ENCODE results near the gene ENPP7. TPM values are rescaled to one million over a fixed set of nuclear protein-coding genes. Genes with fewer than 3 reads are reported as not detected.

Gene ENPP7
- total and polyA plus RNA-seq, 7 experiments from 2014 or later, result 0.12 TPM; not detected in 6

- peaks cover 0 to 4% of the 10 kb centered on the region in 2 donors for H3K4me1 ChIP-seq (ENCODE audit: control insufficient read depth in 2 of 2, insufficient read depth in 2 of 2, low read length in 2 of 2)
- ChIA-PET POLR2A (no interaction called here), CTCF (no interaction called here)
- DNase-seq, result no peak
- H3K36me3 ChIP-seq (ENCODE audit: control insufficient read depth in 2 of 3, insufficient read depth in 3 of 3, low read length in 3 of 3), result no peaks in the 10 kb centered on the region
- H3K9me3 ChIP-seq (ENCODE audit: control insufficient read depth in 2 of 3, low read length in 3 of 3), result no peaks in the 10 kb centered on the region
- no peak overlapping the region for H3K27ac Mint-ChIP-seq
- no peak overlapping the region for H3K4me3 Mint-ChIP-seq
- peaks cover 0 to 10% (median 0%) of the 10 kb centered on the region in 5 donors for H3K27me3 Mint-ChIP-seq
- no peak overlapping the region for H3K27ac ChIP-seq (ENCODE audit: low read depth, low read length)
- H3K4me3 ChIP-seq (ENCODE audit: low read length), result no peak overlapping the region
- peaks cover 0 to 3% (median 0%) of the 10 kb centered on the region in 5 donors for H3K36me3 Mint-ChIP-seq
- intact Hi-C loops (cut with micrococcal nuclease), result no loop called here
- peaks cover 0 to 1% (median 0%) of the 10 kb centered on the region in 7 donors for H3K4me1 Mint-ChIP-seq
- peaks cover 0 to 5% (median 0%) of the 10 kb centered on the region in 11 donors for H3K9me3 Mint-ChIP-seq
- no peaks in the 10 kb centered on the region for H3K27me3 ChIP-seq (ENCODE audit: control insufficient read depth in 2 of 2, insufficient read depth in 2 of 2, low read length in 2 of 2)
- ATAC-seq, result no peak
Observed at GRCh38 chr17:79711715-79712305, 18.9 kb upstream of the ENPP7 start.

GRCh38 chr17:79713391-79713790, 17.4 kb upstream of the ENPP7 start:
- intact Hi-C loops (cut with micrococcal nuclease), result no loop called here

DNA sequence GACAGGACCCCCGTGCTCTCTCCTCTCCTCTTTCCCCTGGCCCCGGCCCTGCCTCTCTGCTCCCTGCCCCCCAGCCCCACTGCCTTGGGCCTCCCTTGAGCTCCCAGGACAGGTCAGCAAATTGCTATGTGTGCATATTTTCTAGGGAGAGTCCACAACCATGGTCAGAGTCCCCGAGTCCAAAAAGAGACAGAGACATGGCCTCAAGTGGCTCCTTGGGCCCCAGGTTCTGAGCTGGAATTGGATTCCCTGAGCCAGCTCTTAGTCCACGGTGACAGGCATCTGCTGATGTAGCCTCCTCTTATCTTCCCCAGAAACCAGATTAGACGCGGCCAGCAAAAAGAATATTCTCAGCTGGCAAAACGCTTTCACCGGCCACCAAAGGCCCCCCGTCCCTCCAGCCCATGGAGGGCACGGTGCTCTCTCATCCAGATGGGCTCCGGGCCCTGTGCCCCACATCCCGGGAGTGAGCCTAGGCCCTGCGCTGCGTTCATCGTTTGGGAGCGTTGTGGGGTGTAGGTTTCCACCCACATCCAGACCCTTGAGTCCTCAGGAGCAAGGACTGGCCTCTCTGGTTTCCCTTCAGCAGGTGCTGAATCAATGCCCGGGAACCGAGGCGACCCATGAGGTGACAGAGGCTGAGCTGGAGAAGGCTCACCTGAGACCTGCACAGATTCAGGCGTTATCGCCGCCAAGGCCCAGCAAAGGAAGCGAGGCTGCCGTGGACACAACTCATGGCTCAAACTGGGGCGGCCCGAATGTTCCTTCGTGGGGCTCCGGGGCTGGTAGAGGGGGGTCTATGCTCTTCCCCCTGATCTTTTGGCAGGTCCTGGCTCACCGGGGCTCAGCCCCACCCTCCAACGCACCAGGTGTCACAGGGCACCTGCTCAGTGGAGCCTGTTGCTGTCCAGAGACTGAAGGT, 16.3 kb upstream of the ENPP7 start:
- Histone ChIP-seq H3K4me3 (ENCODE audit: low read length) (no peak overlapping the region), H3K36me3 (ENCODE audit: control insufficient read depth in 2 of 3, insufficient read depth in 3 of 3, low read length in 3 of 3) (no peaks in the 10 kb centered on the region), H3K27ac (ENCODE audit: low read depth, low read length) (no peak overlapping the region), H3K27me3 (ENCODE audit: control insufficient read depth in 2 of 2, insufficient read depth in 2 of 2, low read length in 2 of 2) (no peaks in the 10 kb centered on the region), H3K9me3 (ENCODE audit: control insufficient read depth in 2 of 3, low read length in 3 of 3) (no peaks in the 10 kb centered on the region), H3K4me1 (ENCODE audit: control insufficient read depth in 2 of 2, insufficient read depth in 2 of 2, low read length in 2 of 2) (no peaks in the 10 kb centered on the region)
- Mint-ChIP-seq H3K36me3 (peaks cover 0 to 3% (median 0%) of the 10 kb centered on the region in 5 donors), H3K9me3 (peaks cover 0 to 5% (median 0%) of the 10 kb centered on the region in 11 donors), H3K4me1 (peaks cover 0 to 1% (median 0%) of the 10 kb centered on the region in 7 donors), H3K27me3 (peaks cover 0 to 10% (median 0%) of the 10 kb centered on the region in 5 donors), H3K27ac (no peak overlapping the region), H3K4me3 (no peak overlapping the region)
- intact Hi-C loops (cut with micrococcal nuclease), result no loop called here
- CTCF ChIA-PET, result interaction anchor here (0.6 kb wide), 1 partner anchor 91 kb away, joined by 3 read pairs; no protein-coding TSS in a partner anchor
- POLR2A ChIA-PET, result no interaction called here
- ATAC-seq (no peak), DNase-seq (no peak)

More at GRCh38 chr17:79713391-79713790, 17.4 kb upstream of the ENPP7 start:
- Histone ChIP-seq H3K9me3 (ENCODE audit: control insufficient read depth in 2 of 3, low read length in 3 of 3) (no peaks in the 10 kb centered on the region), H3K36me3 (ENCODE audit: control insufficient read depth in 2 of 3, insufficient read depth in 3 of 3, low read length in 3 of 3) (no peaks in the 10 kb centered on the region), H3K27me3 (ENCODE audit: control insufficient read depth in 2 of 2, insufficient read depth in 2 of 2, low read length in 2 of 2) (no peaks in the 10 kb centered on the region), H3K27ac (ENCODE audit: low read depth, low read length) (no peak overlapping the region), H3K4me3 (ENCODE audit: low read length) (no peak overlapping the region), H3K4me1 (ENCODE audit: control insufficient read depth in 2 of 2, insufficient read depth in 2 of 2, low read length in 2 of 2) (peaks cover 0 to 2% of the 10 kb centered on the region in 2 donors)
- H3K27me3 Mint-ChIP-seq, result peaks cover 0 to 10% (median 0%) of the 10 kb centered on the region in 5 donors
- H3K27ac Mint-ChIP-seq, result no peak overlapping the region
- peaks cover 0 to 3% (median 0%) of the 10 kb centered on the region in 5 donors for H3K36me3 Mint-ChIP-seq
- peaks cover 0 to 1% (median 0%) of the 10 kb centered on the region in 7 donors for H3K4me1 Mint-ChIP-seq
- ChIA-PET POLR2A (no interaction called here), CTCF (interaction anchor here (0.6 kb wide), 1 partner anchor 92 kb away, joined by 3 read pairs; no protein-coding TSS in a partner anchor)
- peaks cover 0 to 5% (median 0%) of the 10 kb centered on the region in 11 donors for H3K9me3 Mint-ChIP-seq
- H3K4me3 Mint-ChIP-seq, result no peak overlapping the region
- ATAC-seq, result no peak
- DNase-seq, result no peak

GRCh38 chr17:79715098-79715942, 15.4 kb upstream of the ENPP7 start:
- H3K27ac Mint-ChIP-seq, result no peak overlapping the region
- peaks cover 0 to 3% (median 0%) of the 10 kb centered on the region in 5 donors for H3K36me3 Mint-ChIP-seq
- intact Hi-C loops (cut with micrococcal nuclease), result no loop called here
- ChIA-PET CTCF (no interaction called here), POLR2A (no interaction called here)
- no peaks in the 10 kb centered on the region for H3K4me1 ChIP-seq (ENCODE audit: control insufficient read depth in 2 of 2, insufficient read depth in 2 of 2, low read length in 2 of 2)
- peaks cover 0 to 13% (median 0%) of the 10 kb centered on the region in 5 donors for H3K27me3 Mint-ChIP-seq
- H3K36me3 ChIP-seq (ENCODE audit: control insufficient read depth in 2 of 3, insufficient read depth in 3 of 3, low read length in 3 of 3), result no peaks in the 10 kb centered on the region
- DNase-seq, result no peak
- no peak overlapping the region for H3K27ac ChIP-seq (ENCODE audit: low read depth, low read length)
- no peak overlapping the region for H3K4me3 ChIP-seq (ENCODE audit: low read length)
- peaks cover 0 to 3% (median 0%) of the 10 kb centered on the region in 3 experiments for H3K9me3 ChIP-seq (ENCODE audit: control insufficient read depth in 2 of 3, low read length in 3 of 3)
- peaks cover 0 to 7% (median 0%) of the 10 kb centered on the region in 11 donors for H3K9me3 Mint-ChIP-seq
- no peaks in the 10 kb centered on the region for H3K27me3 ChIP-seq (ENCODE audit: control insufficient read depth in 2 of 2, insufficient read depth in 2 of 2, low read length in 2 of 2)
- no peak overlapping the region for H3K4me3 Mint-ChIP-seq
- ATAC-seq, result no peak
- peaks cover 0 to 1% (median 0%) of the 10 kb centered on the region in 7 donors for H3K4me1 Mint-ChIP-seq

DNA sequence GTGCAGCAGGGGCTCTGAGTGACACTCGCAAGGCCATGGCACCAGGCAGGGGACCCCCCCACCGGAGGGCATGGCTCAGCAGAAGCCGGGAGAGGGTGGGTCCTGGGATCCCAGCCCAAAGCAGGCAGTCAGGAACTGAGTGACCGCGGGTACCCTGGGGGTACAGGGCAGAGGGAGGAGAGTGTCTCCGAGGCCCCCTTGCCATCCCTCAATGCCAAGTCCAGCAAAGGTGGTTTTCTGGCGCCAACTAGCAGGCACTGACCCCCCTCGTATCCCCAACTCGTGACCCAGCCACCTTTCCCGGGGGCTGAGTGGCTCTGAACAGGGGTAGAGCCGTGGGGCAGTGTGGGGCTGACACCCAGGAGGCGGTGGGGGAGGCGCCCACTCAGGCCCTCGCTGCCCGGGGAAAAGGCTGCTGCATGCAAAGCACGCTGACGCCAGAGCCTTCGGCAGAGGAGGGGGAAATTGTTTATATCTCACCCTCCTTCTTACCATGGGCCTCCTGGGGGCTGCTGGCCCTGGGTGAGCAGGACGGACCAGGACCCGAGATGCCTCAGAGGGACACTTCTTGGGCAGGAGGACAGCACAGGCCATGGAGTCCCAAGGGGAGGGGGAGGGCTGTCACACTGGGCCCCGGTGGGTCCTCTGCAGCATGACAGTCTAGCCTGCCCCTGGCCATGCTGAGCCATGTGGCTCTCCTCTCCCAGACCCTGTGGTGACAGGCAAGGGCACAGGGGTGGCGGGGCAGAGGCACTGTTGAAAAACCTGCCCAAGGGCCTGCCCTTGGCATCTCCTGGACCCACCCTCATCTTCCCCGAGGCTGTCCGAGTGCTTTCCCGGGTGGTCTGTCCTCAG, 14.6 kb upstream of the ENPP7 start:
- CTCF ChIA-PET, result no interaction called here
- Histone ChIP-seq H3K9me3 (ENCODE audit: control insufficient read depth in 2 of 3, low read length in 3 of 3) (peaks cover 0 to 3% (median 0%) of the 10 kb centered on the region in 3 experiments), H3K27ac (ENCODE audit: low read depth, low read length) (no peak overlapping the region), H3K36me3 (ENCODE audit: control insufficient read depth in 2 of 3, insufficient read depth in 3 of 3, low read length in 3 of 3) (no peaks in the 10 kb centered on the region), H3K4me3 (ENCODE audit: low read length) (no peak overlapping the region), H3K27me3 (ENCODE audit: control insufficient read depth in 2 of 2, insufficient read depth in 2 of 2, low read length in 2 of 2) (no peaks in the 10 kb centered on the region), H3K4me1 (ENCODE audit: control insufficient read depth in 2 of 2, insufficient read depth in 2 of 2, low read length in 2 of 2) (no peaks in the 10 kb centered on the region)
- H3K27me3 Mint-ChIP-seq, result peaks cover 0 to 15% (median 0%) of the 10 kb centered on the region in 5 donors
- intact Hi-C loops (cut with micrococcal nuclease), result no loop called here
- H3K27ac Mint-ChIP-seq, result no peak overlapping the region
- DNase-seq (no peak), ATAC-seq (no peak)
- peaks cover 0 to 3% (median 0%) of the 10 kb centered on the region in 5 donors for H3K36me3 Mint-ChIP-seq
- POLR2A ChIA-PET, result no interaction called here
- H3K4me3 Mint-ChIP-seq, result no peak overlapping the region
- H3K9me3 Mint-ChIP-seq, result peaks cover 0 to 7% (median 0%) of the 10 kb centered on the region in 11 donors
- peaks cover 0 to 1% (median 0%) of the 10 kb centered on the region in 7 donors for H3K4me1 Mint-ChIP-seq

Measured in naive thymus-derived CD4-positive, alpha-beta T cell (primary cell).